PC-9 (cell line): Measurements from ENCODE around the gene LGI1.

Experiments used
- CTCF ChIP-seq: fragments of 200-600 bp; sonication (generic); conservative IDR thresholded peaks from 2 replicates; pipeline ENCODE4 v1.6.1; 2017; ENCODE audit warnings: mixed run types, antibody characterized with exemption, mild to moderate bottlenecking, moderate library complexity
- EZH2 ChIP-seq: fragments of 200-600 bp; sonication (generic); IDR thresholded peaks from 2 replicates; pipeline ENCODE4 v1.8.0; 2017; ENCODE audit warnings: antibody characterized with exemption, low read depth

- TF ChIP-seq CTCF, result no peak
- TF ChIP-seq EZH2, result no peak
These were observed 60.4 kb downstream of the LGI1 start for GRCh38 chr10:93818086-93818485.
